Neural cell (in vitro differentiated cells): ENCODE results near the gene SRD5A1. TPM values are rescaled to one million over a fixed set of nuclear protein-coding genes. Genes with fewer than 3 reads are reported as not detected.

Source experiments
- H2AFZ ChIP-seq: fragments of 200-600, 300-800 bp; sonication (generic), shearing (Covaris generic); 2 replicates; pipeline ENCODE4 v1.6.0; 2014; ENCODE audit warnings: low read depth, mild to moderate bottlenecking, antibody characterized with exemption, low read length, moderate library complexity
- H3F3A ChIP-seq: fragments of 200-600 bp; shearing (Covaris generic); 2 replicates; pipeline ENCODE4 v1.6.1; 2016; ENCODE audit warnings: mild to moderate bottlenecking, moderate library complexity, mixed read lengths, antibody characterized with exemption, low read length; ENCODE audit not compliant: insufficient read depth, poor library complexity, severe bottlenecking
- H3K27ac ChIP-seq: fragments of 200-600, 300-800 bp; sonication (generic), shearing (Covaris generic); 2 replicates; pipeline ENCODE4 v1.5.1; 2014; ENCODE audit warnings: mild to moderate bottlenecking, low read length, moderate library complexity
- H3K27me3 ChIP-seq: fragments of 300-800, 200-600 bp; sonication (generic), shearing (Covaris generic); 2 replicates; pipeline ENCODE4 v1.6.0; 2014; ENCODE audit warnings: mild to moderate bottlenecking, low read depth, low read length, moderate library complexity; ENCODE audit not compliant: insufficient read depth
- H3K36me3 ChIP-seq: fragments of 300-800, 200-600 bp; sonication (generic), shearing (Covaris generic); 2 replicates; pipeline ENCODE4 v1.5.1; 2014; ENCODE audit warnings: mild to moderate bottlenecking, antibody characterized with exemption, low read length, moderate library complexity; ENCODE audit not compliant: insufficient read depth
- H3K4me2 ChIP-seq: fragments of 300-800, 200-600 bp; sonication (generic), shearing (Covaris generic); 2 replicates; pipeline ENCODE4 v1.6.0; 2014; ENCODE audit warnings: mild to moderate bottlenecking, low read length
- H3K4me3 ChIP-seq: fragments of 300-800, 200-600 bp; sonication (generic), shearing (Covaris generic); 2 replicates; pipeline ENCODE4 v1.5.1; 2014; ENCODE audit warnings: mild to moderate bottlenecking, low read length, moderate library complexity
- H3K79me2 ChIP-seq: fragments of 200-600 bp; shearing (Covaris generic); replicated peaks from 2 replicates; pipeline ENCODE4 v1.6.0; 2014; ENCODE audit warnings: mild to moderate bottlenecking, low read length, moderate library complexity; ENCODE audit not compliant: insufficient read depth
- H3K9ac ChIP-seq: fragments of 300-800, 200-600 bp; sonication (generic), shearing (Covaris generic); 2 replicates; pipeline ENCODE4 v1.6.1; 2016; ENCODE audit warnings: mild to moderate bottlenecking, low read length, mixed read lengths
- H3K9me2 ChIP-seq: fragments of 200-600 bp; shearing (Covaris generic); 2 replicates; pipeline ENCODE4 v1.6.1; 2016; ENCODE audit warnings: mild to moderate bottlenecking, low read length, mixed read lengths; ENCODE audit not compliant: insufficient read depth
- H3K9me3 ChIP-seq: fragments of 200-600, 300-800 bp; sonication (generic), shearing (Covaris generic); 2 replicates; pipeline ENCODE4 v1.6.1; 2016; ENCODE audit warnings: mild to moderate bottlenecking, mixed run types, low read length, moderate library complexity, mixed read lengths
- H4K20me1 ChIP-seq: fragments of 200-600 bp; shearing (Covaris generic); 2 replicates; pipeline ENCODE4 v1.6.1; 2016; ENCODE audit warnings: mild to moderate bottlenecking, mixed run types; ENCODE audit not compliant: insufficient read depth
- CTCF ChIP-seq: fragments of 450-650 bp; IDR thresholded peaks from 2 replicates; pipeline ENCODE4 v1.5.1; 2014; ENCODE audit warnings: antibody characterized with exemption, mild to moderate bottlenecking, moderate library complexity; ENCODE audit not compliant: poor library complexity, severe bottlenecking
- EP300 ChIP-seq: fragments of 450-650 bp; conservative IDR thresholded peaks from 2 replicates; pipeline ENCODE4 v1.6.1; 2014; ENCODE audit warnings: antibody characterized with exemption, mild to moderate bottlenecking, moderate library complexity; ENCODE audit not compliant: poor library complexity, severe bottlenecking
- EZH2 ChIP-seq: fragments of 200-600, 300-800 bp; shearing (Covaris generic), sonication (generic); IDR thresholded peaks from 2 replicates; pipeline ENCODE4 v1.6.1; 2014; ENCODE audit warnings: antibody characterized with exemption, low read length, borderline replicate concordance, mild to moderate bottlenecking; ENCODE audit not compliant: insufficient read depth, poor library complexity, severe bottlenecking
- MXI1 ChIP-seq: fragments of 450-650 bp; conservative IDR thresholded peaks from 2 replicates; pipeline ENCODE4 v1.6.1; 2014; ENCODE audit warnings: antibody characterized with exemption, mild to moderate bottlenecking; ENCODE audit not compliant: poor library complexity, severe bottlenecking
- POLR2AphosphoS5 ChIP-seq: IDR thresholded peaks from 2 replicates; pipeline ENCODE4 v1.6.1; 2012
- RAD21 ChIP-seq: fragments of 450-650 bp; conservative IDR thresholded peaks from 2 replicates; pipeline ENCODE4 v1.6.1; 2014; ENCODE audit warnings: antibody characterized with exemption, mild to moderate bottlenecking, moderate library complexity
- REST ChIP-seq: IDR thresholded peaks from 2 replicates; pipeline ENCODE4 v1.6.1; 2012; ENCODE audit warnings: borderline replicate concordance
- SMC3 ChIP-seq: fragments of 450-650 bp; conservative IDR thresholded peaks from 2 replicates; pipeline ENCODE4 v1.6.1; 2014; ENCODE audit warnings: antibody characterized with exemption, mild to moderate bottlenecking, moderate library complexity; ENCODE audit not compliant: poor library complexity
- TAF1 ChIP-seq: IDR thresholded peaks from 2 replicates; pipeline ENCODE4 v1.6.1; 2012; ENCODE audit warnings: low read depth
- polyA plus RNA-seq: library from polyadenylated mRNA; depleted of rRNA; stranded (reverse); fragments of >200 nt; gene quantifications from 2 replicates; pipeline ENCODE4 v1.2.3, GENCODE V29; 2014

The SRD5A1 gene
- polyA plus RNA-seq, 1 donor from 2014 or later, result 122 TPM

GRCh38 chr5:6615034-6615815 is 18.0 kb upstream of the SRD5A1 start:
- no peak overlapping the region for H3K4me2 ChIP-seq
- no peak overlapping the region for H3K4me3 ChIP-seq
- no peak for TF ChIP-seq MXI1
- TF ChIP-seq TAF1, result no peak
- no peak for TF ChIP-seq EP300
- TF ChIP-seq SMC3, result no peak
- TF ChIP-seq RAD21, result no peak
- no peak for TF ChIP-seq EZH2
- TF ChIP-seq POLR2AphosphoS5, result no peak
- TF ChIP-seq CTCF, result no peak
- no peak for TF ChIP-seq REST
- no peak overlapping the region for H3K9ac ChIP-seq
- no peak overlapping the region for H2AFZ ChIP-seq
- H3K27ac ChIP-seq, result no peak overlapping the region
- H3K27me3 ChIP-seq, result no peaks in the 10 kb centered on the region
- H3K9me3 ChIP-seq, result no peaks in the 10 kb centered on the region
- H3F3A ChIP-seq, result no peaks in the 10 kb centered on the region
- H3K36me3 ChIP-seq, result peaks cover 21% of the 10 kb centered on the region
- no peaks in the 10 kb centered on the region for H3K79me2 ChIP-seq
- H3K9me2 ChIP-seq, result no peaks in the 10 kb centered on the region
- no peaks in the 10 kb centered on the region for H4K20me1 ChIP-seq

GRCh38 chr5:6616632-6617031 is 16.6 kb upstream of the SRD5A1 start:
- no peak overlapping the region for H3K4me2 ChIP-seq
- H3K36me3 ChIP-seq, result peaks cover 21% of the 10 kb centered on the region
- no peak overlapping the region for H3K9ac ChIP-seq
- H3K79me2 ChIP-seq, result no peaks in the 10 kb centered on the region
- TF ChIP-seq RAD21, result no peak
- no peak for TF ChIP-seq TAF1
- no peak for TF ChIP-seq CTCF
- no peak for TF ChIP-seq POLR2AphosphoS5
- no peak for TF ChIP-seq EP300
- TF ChIP-seq SMC3, result no peak
- no peak for TF ChIP-seq MXI1
- TF ChIP-seq REST, result no peak
- no peak for TF ChIP-seq EZH2
- no peaks in the 10 kb centered on the region for H3K9me3 ChIP-seq
- no peaks in the 10 kb centered on the region for H4K20me1 ChIP-seq
- no peaks in the 10 kb centered on the region for H3K9me2 ChIP-seq
- no peaks in the 10 kb centered on the region for H3K27me3 ChIP-seq
- H2AFZ ChIP-seq, result no peak overlapping the region
- H3K4me3 ChIP-seq, result no peak overlapping the region
- no peaks in the 10 kb centered on the region for H3F3A ChIP-seq
- no peak overlapping the region for H3K27ac ChIP-seq
